K562 (cell line): Measurements from ENCODE around the gene REP15. TPM values are rescaled to one million over a fixed set of nuclear protein-coding genes. Genes with fewer than 3 reads are reported as not detected.

Experiments used
- ATAC-seq: fragments of 200-7000 bp; cut with Tn5 transposase; 3 replicates; pipeline ENCODE4 v1.9.1; 2020; ENCODE audit warnings: moderate library complexity
- BruUV-seq: library from RNA; stranded (reverse); fragments of 400-500 nt; replicated peaks from 2 replicates; lab custom pipeline; 2021; lab: Mats Ljungman, UMichigan
- CTCF ChIA-PET: fragments of 300-600 bp; formaldehyde crosslinking; extraction: SDS; loops from one replicate; lab custom pipeline; 2021; ENCODE audit warnings: low intra/inter-chr PET ratio; lab: Yijun Ruan, JAX
- POLR2A ChIA-PET: fragments of 300-600, 350-650 bp; sonication (Branson Sonifier 250); formaldehyde crosslinking; extraction: SDS; loops from one replicate; lab custom pipeline; 2021; ENCODE audit warnings: antibody characterized with exemption, inconsistent platforms; lab: Yijun Ruan, JAX
- DNase-seq, 4 experiments: peaks; one replicate each; pipeline versions ENCODE4 v3.0.0 to v3.0.0-alpha.2; 2011 to 2018; ENCODE audit warnings: low spot score in 3 of 4, mixed read lengths in 3 of 4; ENCODE audit errors: extremely low read depth in 1 of 4
- FAIRE-seq: peaks from 2 replicates; lab custom pipeline; 2011; peaks lifted over from hg19 to GRCh38; lab: Jason Lieb, UNC
- H2AFZ ChIP-seq: 2 replicates; pipeline ENCODE4 v1.6.0; 2011; ENCODE audit warnings: low read depth, low read length, control low read depth, inconsistent platforms
- H3K27ac ChIP-seq: fragments of 200-600 bp; 3 replicates; pipeline ENCODE4 v1.8.0; 2011; ENCODE audit warnings: low read depth, mild to moderate bottlenecking, control low read depth, inconsistent platforms, low read length, moderate library complexity, mixed read lengths; ENCODE audit errors: extremely low read depth
- H3K27me3 ChIP-seq, 2 experiments: fragments of 300-600 bp in 1 of 2; 2 replicates in 1 of 2; 3 replicates in 1 of 2; pipeline versions ENCODE4 v1.6.0 to v1.8.0; 2011; ENCODE audit warnings: inconsistent platforms in 2 of 2, low read length in 2 of 2, mild to moderate bottlenecking in 1 of 2, mixed read lengths in 1 of 2, moderate library complexity in 1 of 2; ENCODE audit not compliant: control insufficient read depth in 2 of 2, insufficient read depth in 2 of 2
- H3K36me3 ChIP-seq: fragments of 300-600 bp; 3 replicates; pipeline ENCODE4 v1.8.0; 2011; ENCODE audit warnings: mild to moderate bottlenecking, low read length, inconsistent platforms; ENCODE audit not compliant: control insufficient read depth, insufficient read depth
- H3K4me1 ChIP-seq, 2 experiments: fragments of 200-600 bp in 1 of 2; replicated peaks in 1 of 2; 2 replicates in 1 of 2; 3 replicates in 1 of 2; pipeline versions ENCODE4 v1.5.1 to v1.8.0; 2011; ENCODE audit warnings: inconsistent platforms in 2 of 2, low read length in 2 of 2, mild to moderate bottlenecking in 1 of 2, mixed read lengths in 1 of 2, moderate library complexity in 1 of 2; ENCODE audit not compliant: control insufficient read depth in 2 of 2, insufficient read depth in 2 of 2
- H3K4me2 ChIP-seq: 2 replicates; pipeline ENCODE4 v1.6.1; 2011; ENCODE audit warnings: low read length, control low read depth, inconsistent platforms, mixed read lengths; ENCODE audit not compliant: insufficient read depth
- H3K4me3 ChIP-seq: fragments of 200-600 bp; sonication (generic), shearing (Covaris generic); 2 replicates; pipeline ENCODE4 v1.5.1; 2016; ENCODE audit warnings: control low read depth, inconsistent platforms
- H3K79me2 ChIP-seq: fragments of 200-600 bp; 3 replicates; pipeline ENCODE4 v1.8.0; 2011; ENCODE audit warnings: low read length, inconsistent platforms; ENCODE audit not compliant: control insufficient read depth, insufficient read depth
- H3K9ac ChIP-seq, 2 experiments: 2 replicates each; pipeline versions ENCODE4 v1.6.0 to v1.6.1; 2011; ENCODE audit warnings: low read depth in 2 of 2, low read length in 2 of 2, control low read depth in 1 of 2, inconsistent platforms in 1 of 2, mild to moderate bottlenecking in 1 of 2, mixed read lengths in 1 of 2; ENCODE audit not compliant: insufficient read depth in 1 of 2
- H3K9me1 ChIP-seq: one replicate; pipeline ENCODE4 v1.6.0; 2011; ENCODE audit warnings: inconsistent platforms, mild to moderate bottlenecking, low read length, moderate library complexity; ENCODE audit not compliant: control insufficient read depth, insufficient read depth
- H3K9me3 ChIP-seq: replicated peaks from 2 replicates; pipeline ENCODE4 v1.5.1; 2011; ENCODE audit warnings: low read depth, low read length, inconsistent platforms; ENCODE audit not compliant: control insufficient read depth, insufficient read depth
- H4K20me1 ChIP-seq: replicated peaks from 2 replicates; pipeline ENCODE4 v1.6.1; 2011; ENCODE audit warnings: low read length, inconsistent platforms, mixed read lengths; ENCODE audit not compliant: control insufficient read depth, insufficient read depth
- RAD21 ChIP-seq, 2 experiments: fragments of 250-450 bp in 1 of 2; fragments of 450-650 bp in 1 of 2; sonication (Bioruptor Pico) in 1 of 2; formaldehyde crosslinking in 1 of 2; IDR thresholded peaks in 1 of 2; conservative IDR thresholded peaks in 1 of 2; 2 replicates each; pipeline versions ENCODE4 v1.4.0 to v1.8.0; 2020 to 2022; ENCODE audit warnings: mild to moderate bottlenecking in 2 of 2, moderate library complexity in 1 of 2
- SMC3 ChIP-seq: conservative IDR thresholded peaks from 2 replicates; pipeline ENCODE4 v1.6.1; 2011; ENCODE audit warnings: low read depth, low read length, improper control_type of control experiment; ENCODE audit not compliant: insufficient read depth
- U2AF2 ChIP-seq: fragments of 200-400 bp; formaldehyde crosslinking; optimal IDR thresholded peaks from 2 replicates; pipeline ENCODE3; 2017; ENCODE audit warnings: low read depth, mild to moderate bottlenecking, low read length
- WGBS: fragments of 100-300 bp; shearing (Covaris generic); methylation state at CpG from one replicate; pipeline ENCODE4 v1.1.6; 2016; ENCODE audit warnings: low coverage, mixed read lengths; ENCODE audit not compliant: insufficient coverage; ENCODE audit errors: missing lambda C conversion rate; 5-methylcytosine and 5-hydroxymethylcytosine counted together
- in situ Hi-C: fragments of 300-500 bp; cut with MboI; formaldehyde crosslinking; loops from 4 replicates; pipeline ENCODE4 v1.15.0; 2018; ENCODE audit warnings: inconsistent platforms, mixed read lengths
- intact Hi-C: fragments of 100-400 bp; cut with micrococcal nuclease; formaldehyde crosslinking; loops from 2 replicates; pipeline ENCODE4 v1.14.2; 2022
- polyA plus RNA-seq, 8 experiments: library from polyadenylated mRNA; depleted of rRNA in 4 of 8; stranded (reverse) in 5 of 8; unstranded in 3 of 8; fragments of >200 nt; fragmentation: Nextera tagmentation in 2 of 8; fragmentation: Illumina TruSeq in 1 of 8; extraction: Ambion mirVana in 2 of 8; extraction: Trizol in 1 of 8; gene quantifications; 2 replicates each; pipeline versions ENCODE4 v1.2.1 to v1.2.3, GENCODE V29; 2011 to 2014; ENCODE audit warnings: inconsistent platforms in 1 of 8, missing spikeins in 1 of 8
- total RNA-seq, 7 experiments: library from RNA; depleted of rRNA in 6 of 7; stranded (reverse); fragments of >200 nt in 6 of 7; fragmentation: Illumina TruSeq in 2 of 7; extraction: Trizol in 2 of 7; gene quantifications; 2 replicates each; pipeline versions ENCODE4 v1.2.1 to v1.2.3, GENCODE V29; 2011 to 2021; ENCODE audit warnings: low replicate concordance in 1 of 7
- TF ChIP-seq, protein P1 (sequence below): fragments of 450-650 bp; formaldehyde crosslinking; IDR thresholded peaks from 2 replicates; pipeline ENCODE4 v1.4.0; 2020; ENCODE audit warnings: mild to moderate bottlenecking, moderate library complexity
- TF ChIP-seq, protein P2 (sequence below), 3 experiments: IDR thresholded peaks in 2 of 3; conservative IDR thresholded peaks in 1 of 3; 2 replicates each; pipeline ENCODE4 v1.5.1; 2011 to 2012; ENCODE audit warnings: low read length in 3 of 3, mild to moderate bottlenecking in 3 of 3, control low read depth in 2 of 3, improper control_type of control experiment in 1 of 3, inconsistent platforms in 1 of 3, low read depth in 1 of 3, mixed read lengths in 1 of 3, moderate library complexity in 1 of 3; ENCODE audit not compliant: insufficient read depth in 2 of 3
- TF ChIP-seq, protein P3 (sequence below): sonication (generic); formaldehyde crosslinking; IDR thresholded peaks from 2 replicates; pipeline ENCODE4 v1.8.0; 2023; ENCODE audit warnings: mild to moderate bottlenecking, missing genetic modification reagents

REP15 gene
- total and polyA plus RNA-seq, 9 of the 15 experiments (the other 6 are each of a cell fraction or from before 2014, with no cell fraction given), result not detected

DNA sequence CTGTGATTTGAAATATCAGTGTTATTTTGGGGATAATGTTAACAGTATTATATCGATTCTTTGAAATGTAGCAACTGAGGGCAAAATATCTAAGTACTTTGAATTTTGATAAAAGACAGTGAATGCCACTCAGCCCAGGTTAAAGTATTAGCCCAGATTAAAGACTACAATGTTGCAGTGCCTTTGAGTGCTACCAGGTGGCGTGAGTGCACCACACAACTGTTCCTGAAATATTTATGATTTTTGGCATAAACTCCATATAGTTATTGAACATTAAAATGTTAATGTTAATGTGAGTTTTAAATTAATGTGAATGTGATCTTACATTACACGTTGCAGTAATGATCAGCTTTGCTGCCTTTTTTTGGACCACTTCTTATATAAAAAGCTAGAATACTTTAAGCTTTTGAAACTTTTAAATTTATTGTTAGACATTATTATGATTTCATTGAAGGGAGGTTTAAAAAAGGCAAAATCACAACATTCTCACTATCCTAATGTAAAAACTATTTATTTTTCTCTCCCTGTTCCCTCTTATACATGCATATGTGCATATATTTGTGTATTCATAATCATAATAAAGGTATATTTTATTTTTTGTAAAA is 36.9 kb downstream of the REP15 start:
- BruUV-seq, result no TSS peak
- ATAC-seq (peak; percentile 77), FAIRE-seq (peak; percentile 90), DNase-seq (peak; percentile 37 to 49 (median 40))
- no peaks in the 10 kb centered on the region for H4K20me1 ChIP-seq
- POLR2A ChIA-PET, result no interaction called here
- H3K9me1 ChIP-seq, result no peaks in the 10 kb centered on the region
- in situ Hi-C loops (no loop called here), intact Hi-C loops (loop anchor here (1.0 to 10.0 kb wide), 4 partner anchors 88 to 1142 kb away; no protein-coding TSS in a partner anchor)
- CTCF ChIA-PET, result interaction anchor here (0.6 to 2.3 kb wide), 7 partner anchors 88 to 1139 kb away, joined by 3 to 20 read pairs (median 4); no protein-coding TSS in a partner anchor
- WGBS, result 8% methylated on average over 3 of the region's 3 CpGs
- no peak overlapping the region for H3K27ac ChIP-seq
- H3K4me1 ChIP-seq, result no peaks in the 10 kb centered on the region
- peaks cover 14% of the 10 kb centered on the region; the same call in 2 of the 3 replicates for H3K79me2 ChIP-seq
- peaks cover 84% of the 10 kb centered on the region for H3K36me3 ChIP-seq
- H3K9ac ChIP-seq, result no peak overlapping the region
- no peaks in the 10 kb centered on the region for H3K9me3 ChIP-seq
- H3K4me3 ChIP-seq, result no peak overlapping the region
- no peak overlapping the region for H3K4me2 ChIP-seq
- no peak overlapping the region for H2AFZ ChIP-seq
- no peaks in the 10 kb centered on the region for H3K27me3 ChIP-seq
- TF ChIP-seq U2AF2, result no peak
- TF ChIP-seq, protein P1, sequence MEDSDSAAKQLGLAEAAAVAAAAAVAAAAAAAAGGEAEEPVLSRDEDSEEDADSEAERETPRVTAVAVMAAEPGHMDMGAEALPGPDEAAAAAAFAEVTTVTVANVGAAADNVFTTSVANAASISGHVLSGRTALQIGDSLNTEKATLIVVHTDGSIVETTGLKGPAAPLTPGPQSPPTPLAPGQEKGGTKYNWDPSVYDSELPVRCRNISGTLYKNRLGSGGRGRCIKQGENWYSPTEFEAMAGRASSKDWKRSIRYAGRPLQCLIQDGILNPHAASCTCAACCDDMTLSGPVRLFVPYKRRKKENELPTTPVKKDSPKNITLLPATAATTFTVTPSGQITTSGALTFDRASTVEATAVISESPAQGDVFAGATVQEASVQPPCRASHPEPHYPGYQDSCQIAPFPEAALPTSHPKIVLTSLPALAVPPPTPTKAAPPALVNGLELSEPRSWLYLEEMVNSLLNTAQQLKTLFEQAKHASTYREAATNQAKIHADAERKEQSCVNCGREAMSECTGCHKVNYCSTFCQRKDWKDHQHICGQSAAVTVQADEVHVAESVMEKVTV (CRISPR knock-in tag), result peak; percentile 83
- TF ChIP-seq, protein P2, sequence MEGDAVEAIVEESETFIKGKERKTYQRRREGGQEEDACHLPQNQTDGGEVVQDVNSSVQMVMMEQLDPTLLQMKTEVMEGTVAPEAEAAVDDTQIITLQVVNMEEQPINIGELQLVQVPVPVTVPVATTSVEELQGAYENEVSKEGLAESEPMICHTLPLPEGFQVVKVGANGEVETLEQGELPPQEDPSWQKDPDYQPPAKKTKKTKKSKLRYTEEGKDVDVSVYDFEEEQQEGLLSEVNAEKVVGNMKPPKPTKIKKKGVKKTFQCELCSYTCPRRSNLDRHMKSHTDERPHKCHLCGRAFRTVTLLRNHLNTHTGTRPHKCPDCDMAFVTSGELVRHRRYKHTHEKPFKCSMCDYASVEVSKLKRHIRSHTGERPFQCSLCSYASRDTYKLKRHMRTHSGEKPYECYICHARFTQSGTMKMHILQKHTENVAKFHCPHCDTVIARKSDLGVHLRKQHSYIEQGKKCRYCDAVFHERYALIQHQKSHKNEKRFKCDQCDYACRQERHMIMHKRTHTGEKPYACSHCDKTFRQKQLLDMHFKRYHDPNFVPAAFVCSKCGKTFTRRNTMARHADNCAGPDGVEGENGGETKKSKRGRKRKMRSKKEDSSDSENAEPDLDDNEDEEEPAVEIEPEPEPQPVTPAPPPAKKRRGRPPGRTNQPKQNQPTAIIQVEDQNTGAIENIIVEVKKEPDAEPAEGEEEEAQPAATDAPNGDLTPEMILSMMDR (IDR thresholded peaks at IDR 0.05 in 2 of 3, conservative IDR thresholded peaks at IDR 0.05 in 1 of 3; ENCODE audit: insufficient read depth in 2 of 3, low read depth in 1 of 3, low read length in 3 of 3), result peak; percentile 75 to 89 (median 80)
- TF ChIP-seq RAD21 (CRISPR knock-in tag; conservative IDR thresholded peaks at IDR 0.05 in 1 of 2, IDR thresholded peaks at IDR 0.05 in 1 of 2), result peak; percentile 91 to 93
- TF ChIP-seq, protein P3, sequence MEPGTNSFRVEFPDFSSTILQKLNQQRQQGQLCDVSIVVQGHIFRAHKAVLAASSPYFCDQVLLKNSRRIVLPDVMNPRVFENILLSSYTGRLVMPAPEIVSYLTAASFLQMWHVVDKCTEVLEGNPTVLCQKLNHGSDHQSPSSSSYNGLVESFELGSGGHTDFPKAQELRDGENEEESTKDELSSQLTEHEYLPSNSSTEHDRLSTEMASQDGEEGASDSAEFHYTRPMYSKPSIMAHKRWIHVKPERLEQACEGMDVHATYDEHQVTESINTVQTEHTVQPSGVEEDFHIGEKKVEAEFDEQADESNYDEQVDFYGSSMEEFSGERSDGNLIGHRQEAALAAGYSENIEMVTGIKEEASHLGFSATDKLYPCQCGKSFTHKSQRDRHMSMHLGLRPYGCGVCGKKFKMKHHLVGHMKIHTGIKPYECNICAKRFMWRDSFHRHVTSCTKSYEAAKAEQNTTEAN (CRISPR knock-in tag), result no peak
- peak; percentile 81 for TF ChIP-seq SMC3
